Smooth muscle cell (in vitro differentiated cells): ENCODE results near the gene C10orf90. TPM values are rescaled to one million over a fixed set of nuclear protein-coding genes. Genes with fewer than 3 reads are reported as not detected.

Experiments
- DNase-seq: peaks from one replicate; lab custom pipeline; 2025; ENCODE audit not compliant: unreplicated experiment; lab: John Stamatoyannopoulos, UW
- H2AFZ ChIP-seq: fragments of 200-600 bp; sonication (generic); 2 replicates; pipeline ENCODE4 v1.6.0; 2016; ENCODE audit warnings: antibody characterized with exemption, low read depth, mild to moderate bottlenecking
- H3F3A ChIP-seq: fragments of 200-600 bp; sonication (generic); 2 replicates; pipeline ENCODE4 v1.6.0; 2017; ENCODE audit warnings: antibody characterized with exemption, low read depth
- H3K27ac ChIP-seq: fragments of 200-600 bp; sonication (generic); 2 replicates; pipeline ENCODE4 v1.5.1; 2016; ENCODE audit warnings: low read depth, mild to moderate bottlenecking
- H3K27me3 ChIP-seq: fragments of 200-600 bp; sonication (generic); 2 replicates; pipeline ENCODE4 v1.6.1; 2016; ENCODE audit warnings: low read depth, mild to moderate bottlenecking
- H3K36me3 ChIP-seq: fragments of 200-600 bp; sonication (generic); 2 replicates; pipeline ENCODE4 v1.5.1; 2016; ENCODE audit warnings: low read depth
- H3K4me1 ChIP-seq: fragments of 200-600 bp; sonication (generic); 2 replicates; pipeline ENCODE4 v1.5.1; 2016; ENCODE audit warnings: low read depth
- H3K4me2 ChIP-seq: fragments of 200-600 bp; sonication (generic); 2 replicates; pipeline ENCODE4 v1.6.0; 2016; ENCODE audit warnings: mild to moderate bottlenecking
- H3K4me3 ChIP-seq: fragments of 200-600 bp; sonication (generic); 2 replicates; pipeline ENCODE4 v1.5.1; 2016; ENCODE audit warnings: mild to moderate bottlenecking
- H3K79me2 ChIP-seq: fragments of 200-600 bp; sonication (generic); 2 replicates; pipeline ENCODE4 v1.6.0; 2016; ENCODE audit warnings: low read depth, mild to moderate bottlenecking
- H3K9ac ChIP-seq: fragments of 200-600 bp; sonication (generic); 2 replicates; pipeline ENCODE4 v1.6.0; 2016; ENCODE audit warnings: low read depth
- H3K9me3 ChIP-seq: fragments of 200-600 bp; sonication (generic); replicated peaks from 2 replicates; pipeline ENCODE4 v1.5.1; 2016; ENCODE audit warnings: low read depth
- H4K20me1 ChIP-seq: fragments of 200-600 bp; sonication (generic); 2 replicates; pipeline ENCODE4 v1.6.0; 2016; ENCODE audit warnings: low read depth
- CTCF ChIP-seq: fragments of 200-600 bp; sonication (generic); IDR thresholded peaks from 2 replicates; pipeline ENCODE4 v1.5.1; 2017; ENCODE audit warnings: borderline replicate concordance, mild to moderate bottlenecking, antibody characterized with exemption; ENCODE audit not compliant: insufficient read depth, poor library complexity, severe bottlenecking
- WGBS: methylation state at CpG from one replicate; pipeline ENCODE4 v1.1.7; 2016; ENCODE audit warnings: low lambda C conversion rate; 5-methylcytosine and 5-hydroxymethylcytosine counted together
- polyA plus RNA-seq: library from polyadenylated mRNA; unstranded; fragments of >200 nt; fragmentation: Nextera tagmentation; extraction: Ambion mirVana; gene quantifications from 2 replicates; pipeline ENCODE4 v1.2.1, GENCODE V29; 2016
- total RNA-seq: library from RNA; depleted of rRNA; stranded (reverse); fragments of >200 nt; gene quantifications from 2 replicates; pipeline ENCODE4 v1.2.3, GENCODE V29; 2014

Gene C10orf90
- total and polyA plus RNA-seq, 2 experiments from 2014 or later: 0.10 to 1.8 TPM

GRCh38 chr10:126524526-126524925, 146.0 kb downstream of the C10orf90 start:
- H3K27me3 ChIP-seq: no peaks in the 10 kb centered on the region
- TF ChIP-seq CTCF: no peak
- 84% methylated on average over 6 of the region's 6 CpGs for WGBS
- no peaks in the 10 kb centered on the region for H3K9me3 ChIP-seq
- H3F3A ChIP-seq: no peaks in the 10 kb centered on the region
- H4K20me1 ChIP-seq: no peaks in the 10 kb centered on the region
- no peak overlapping the region for H3K27ac ChIP-seq
- H3K4me2 ChIP-seq: no peak overlapping the region
- no peak overlapping the region for H2AFZ ChIP-seq
- H3K79me2 ChIP-seq: no peaks in the 10 kb centered on the region
- no peak overlapping the region for H3K9ac ChIP-seq
- no peaks in the 10 kb centered on the region for H3K36me3 ChIP-seq
- H3K4me1 ChIP-seq: no peaks in the 10 kb centered on the region
- H3K4me3 ChIP-seq: no peak overlapping the region
- DNase-seq: no peak

GRCh38 chr10:126523071-126523470, 147.4 kb downstream of the C10orf90 start:
- WGBS: 78% methylated on average over 3 of the region's 3 CpGs
- H3F3A ChIP-seq: no peaks in the 10 kb centered on the region
- no peak overlapping the region for H3K4me2 ChIP-seq
- no peak overlapping the region for H3K9ac ChIP-seq
- TF ChIP-seq CTCF: no peak
- H3K79me2 ChIP-seq: no peaks in the 10 kb centered on the region
- H3K27me3 ChIP-seq: no peaks in the 10 kb centered on the region
- no peak overlapping the region for H3K4me3 ChIP-seq
- no peaks in the 10 kb centered on the region for H3K36me3 ChIP-seq
- no peaks in the 10 kb centered on the region for H3K4me1 ChIP-seq
- no peak overlapping the region for H3K27ac ChIP-seq
- no peaks in the 10 kb centered on the region for H4K20me1 ChIP-seq
- H2AFZ ChIP-seq: no peak overlapping the region
- no peak for DNase-seq
- no peaks in the 10 kb centered on the region for H3K9me3 ChIP-seq

- Histone ChIP-seq H3F3A (no peaks in the 10 kb centered on the region), H3K79me2 (no peaks in the 10 kb centered on the region), H3K9ac (no peak overlapping the region), H3K4me3 (no peak overlapping the region), H3K27me3 (no peaks in the 10 kb centered on the region), H4K20me1 (no peaks in the 10 kb centered on the region), H2AFZ (no peak overlapping the region), H3K9me3 (no peaks in the 10 kb centered on the region), H3K4me1 (no peaks in the 10 kb centered on the region), H3K4me2 (no peak overlapping the region), H3K36me3 (no peaks in the 10 kb centered on the region), H3K27ac (no peak overlapping the region)
- no peak for DNase-seq
- no peak for TF ChIP-seq CTCF
- 68% methylated on average over 5 of the region's 5 CpGs for WGBS
Measured at GRCh38 chr10:126521399-126521798, 149.1 kb downstream of the C10orf90 start.

GRCh38 chr10:126520751-126521317, 149.7 kb downstream of the C10orf90 start:
- WGBS: 80% methylated on average over 7 of the region's 7 CpGs
- peak; percentile 16 for TF ChIP-seq CTCF

More at GRCh38 chr10:126520751-126521317, 149.7 kb downstream of the C10orf90 start:
- H3K9ac ChIP-seq: no peak overlapping the region
- no peaks in the 10 kb centered on the region for H3K27me3 ChIP-seq
- no peaks in the 10 kb centered on the region for H3K79me2 ChIP-seq
- H4K20me1 ChIP-seq: no peaks in the 10 kb centered on the region
- no peak overlapping the region for H2AFZ ChIP-seq
- no peak overlapping the region for H3K27ac ChIP-seq
- H3K4me2 ChIP-seq: no peak overlapping the region
- H3K4me3 ChIP-seq: no peak overlapping the region
- DNase-seq: no peak
- no peaks in the 10 kb centered on the region for H3K36me3 ChIP-seq
- H3K9me3 ChIP-seq: no peaks in the 10 kb centered on the region
- H3F3A ChIP-seq: no peaks in the 10 kb centered on the region
- H3K4me1 ChIP-seq: no peaks in the 10 kb centered on the region
